HG03045 (cell line): Measurements from ENCODE around the gene MALL.
"Not testable (repeated sequence)": the region's sequence is repeated elsewhere in the genome, so short reads cannot be mapped to it uniquely, and the experiment has no call there.

ENCODE experiments used
- ATAC-seq: cut with Tn5 transposase; IDR thresholded peaks from one replicate; pipeline ENCODE4 v1.9.1; 2021; ENCODE audit warnings: mild to moderate bottlenecking, moderate library complexity; ENCODE audit not compliant: unreplicated experiment

MALL gene

GRCh38 chr2:110099471-110100225, 16.0 kb downstream of the MALL start:
- ATAC-seq, result no peak

GRCh38 chr2:110099038-110099425, 16.6 kb downstream of the MALL start:
- ATAC-seq, result no peak

DNA sequence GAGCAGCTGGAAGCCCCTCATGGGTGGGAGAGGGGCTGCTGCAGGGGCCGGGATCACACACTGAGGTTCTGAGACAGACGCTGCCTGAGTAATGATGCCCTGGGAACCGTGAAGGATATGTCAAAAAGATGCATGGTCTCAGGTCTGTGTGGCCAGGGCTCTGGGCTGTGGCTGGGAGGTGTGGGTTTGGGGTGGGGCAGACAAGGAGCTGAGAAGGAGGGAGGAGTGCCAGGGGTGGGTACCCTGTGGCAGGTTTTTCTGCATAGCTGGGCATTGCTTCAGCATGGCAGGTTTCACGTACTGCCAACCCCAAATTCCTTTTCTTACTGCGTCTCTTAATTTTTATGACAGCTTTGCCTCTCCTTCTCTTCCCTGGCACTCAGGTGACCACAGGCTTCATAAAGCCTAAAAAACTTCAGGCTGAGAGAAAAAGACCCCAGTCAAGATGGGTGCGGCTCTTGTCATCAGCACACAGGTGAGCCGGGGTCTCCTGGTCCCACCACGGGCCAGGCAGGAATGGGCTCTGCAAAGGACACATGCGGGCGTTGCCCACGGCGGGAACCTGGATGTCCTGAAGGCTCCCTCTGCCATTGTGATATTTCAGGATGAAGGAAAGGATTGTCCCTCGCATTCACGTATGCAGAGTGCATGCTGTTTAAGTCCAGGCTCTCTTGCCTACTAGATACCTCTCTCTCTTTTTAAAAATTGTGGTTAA, 18.0 kb downstream of the MALL start:
- ATAC-seq, result no peak

GRCh38 chr2:110095994-110096633, 19.5 kb downstream of the MALL start:
- no peak for ATAC-seq

DNA sequence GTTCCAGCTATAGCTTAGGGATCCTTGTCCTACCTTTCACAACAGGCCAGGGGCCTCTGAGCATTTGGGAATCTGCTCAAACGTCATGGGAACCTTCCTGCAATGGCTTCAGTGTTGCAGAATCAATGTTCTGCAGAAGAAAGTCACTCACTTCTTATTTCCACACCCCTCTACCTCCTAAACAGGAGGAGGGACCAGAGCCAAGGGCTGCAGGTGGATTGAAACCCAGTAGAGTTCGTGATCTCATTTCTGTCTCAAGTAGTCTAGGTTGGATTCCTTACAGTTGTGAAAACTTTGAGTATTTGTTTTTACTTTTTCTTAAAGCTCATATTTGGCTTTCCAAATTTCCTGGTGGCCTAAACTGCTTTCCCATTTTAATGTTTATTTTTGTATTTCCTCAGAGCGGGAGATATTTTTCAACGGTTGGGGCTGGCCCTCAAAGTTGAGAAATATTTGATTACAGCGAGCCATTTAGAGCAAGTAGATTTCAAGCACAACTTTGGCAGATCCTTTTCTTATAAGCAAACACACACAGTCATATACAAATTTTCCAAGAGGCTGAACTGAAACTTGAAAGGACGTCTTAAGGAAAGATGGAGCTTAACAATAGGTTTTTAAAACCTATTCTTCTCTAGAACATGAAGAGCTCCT, 20.6 kb downstream of the MALL start:
- ATAC-seq, result not testable (repeated sequence)

DNA sequence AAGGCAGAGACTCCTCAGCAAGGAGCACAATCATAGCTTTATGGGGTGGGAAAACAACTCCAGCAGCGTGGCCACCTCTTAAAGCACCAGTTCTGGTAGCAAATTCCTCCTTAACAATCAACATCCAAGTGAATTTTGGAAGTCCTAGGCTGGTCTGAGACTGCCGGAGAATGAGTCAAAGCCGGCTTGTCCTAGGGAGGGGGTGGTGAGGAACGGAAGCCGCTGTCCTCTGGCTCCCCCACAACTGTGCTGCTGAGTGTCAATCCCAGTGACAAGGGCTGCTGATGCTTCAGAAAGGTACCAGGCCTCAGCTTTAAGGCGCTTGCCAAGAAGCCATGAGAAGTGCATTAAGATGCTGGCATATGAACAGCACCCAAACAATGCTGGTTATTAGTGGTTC, 21.7 kb downstream of the MALL start:
- not testable (repeated sequence) for ATAC-seq

DNA sequence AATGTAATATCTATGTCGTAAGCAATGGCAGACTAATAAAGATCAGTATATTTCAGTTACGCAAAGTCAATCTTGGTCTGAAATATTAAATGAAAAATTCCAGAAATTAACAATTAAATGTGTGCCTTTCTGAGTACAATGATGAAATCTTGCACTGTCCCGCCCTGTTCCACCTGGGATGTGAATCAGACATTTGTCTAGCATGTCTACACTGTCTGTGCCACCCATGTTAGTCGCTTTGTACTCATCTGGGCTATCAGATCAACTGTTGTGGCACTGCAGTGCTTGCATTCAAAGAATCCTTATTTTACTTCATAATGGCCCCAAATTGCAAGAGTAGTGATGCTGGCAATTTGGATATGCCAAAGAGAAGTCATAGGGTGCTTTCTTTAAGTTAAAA, 25.5 kb downstream of the MALL start:
- ATAC-seq, result not testable (repeated sequence)

GRCh38 chr2:110083757-110084156, 31.9 kb downstream of the MALL start:
- ATAC-seq, result not testable (repeated sequence)

DNA sequence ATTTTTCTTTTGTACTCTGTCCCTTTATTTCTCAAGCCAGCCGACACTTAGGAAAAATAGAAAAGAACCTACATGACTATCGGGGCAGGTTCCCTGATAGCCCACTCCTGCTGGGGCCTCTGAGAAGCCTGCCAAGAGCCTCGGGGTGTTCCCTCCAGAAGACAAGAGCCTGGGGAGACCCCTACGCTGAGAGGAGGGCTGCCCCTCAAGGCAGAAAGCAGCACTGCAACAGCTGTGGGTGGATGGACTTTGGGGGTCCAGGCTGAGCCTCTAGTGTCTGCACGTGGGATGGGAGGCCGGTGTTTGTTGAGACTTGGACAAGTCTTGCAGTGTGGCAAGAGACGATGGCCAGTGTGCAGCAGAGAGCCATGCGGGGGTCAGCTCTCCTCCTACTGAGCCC, 32.5 kb downstream of the MALL start:
- ATAC-seq, result not testable (repeated sequence)

GRCh38 chr2:110078104-110078503, 37.5 kb downstream of the MALL start:
- not testable (repeated sequence) for ATAC-seq

DNA sequence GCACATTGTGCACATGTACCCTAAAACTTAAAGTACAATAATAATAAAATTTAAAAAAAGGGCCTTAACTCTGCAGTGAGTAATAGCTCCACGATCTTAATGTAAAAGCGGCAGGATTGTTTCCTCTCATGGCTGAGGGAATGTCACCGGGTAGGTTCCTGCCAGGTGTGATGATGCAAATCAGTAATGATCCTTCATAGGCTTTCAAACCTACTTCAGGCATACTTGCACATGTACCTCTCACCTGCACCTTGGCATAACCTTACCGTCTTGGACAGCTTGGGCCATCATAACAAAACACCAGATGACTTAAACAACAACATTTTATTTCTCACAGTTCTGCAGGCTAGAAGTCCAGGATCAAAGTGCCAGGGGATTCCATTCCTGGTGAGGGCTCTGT, 39.7 kb downstream of the MALL start:
- ATAC-seq, result not testable (repeated sequence)

DNA sequence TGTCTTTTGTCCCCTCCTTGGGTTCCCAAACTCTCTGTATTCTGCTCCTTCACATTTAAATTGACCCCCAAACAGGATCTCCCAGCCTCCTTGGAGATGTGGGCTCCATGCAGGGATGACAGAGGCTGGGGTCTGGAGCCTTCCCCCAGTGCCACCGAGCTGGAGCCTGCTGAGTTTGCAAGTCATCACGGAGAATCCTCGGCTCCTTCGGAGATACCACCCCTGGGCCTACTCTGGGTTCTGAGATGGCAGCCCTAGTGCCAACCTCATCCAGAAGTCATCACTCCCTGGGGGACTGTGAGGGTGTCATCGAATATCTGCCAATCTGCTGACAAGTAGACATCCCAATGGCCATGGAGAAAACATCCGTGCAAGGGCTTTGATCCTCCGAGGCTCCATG, 45.8 kb downstream of the MALL start:
- not testable (repeated sequence) for ATAC-seq

DNA sequence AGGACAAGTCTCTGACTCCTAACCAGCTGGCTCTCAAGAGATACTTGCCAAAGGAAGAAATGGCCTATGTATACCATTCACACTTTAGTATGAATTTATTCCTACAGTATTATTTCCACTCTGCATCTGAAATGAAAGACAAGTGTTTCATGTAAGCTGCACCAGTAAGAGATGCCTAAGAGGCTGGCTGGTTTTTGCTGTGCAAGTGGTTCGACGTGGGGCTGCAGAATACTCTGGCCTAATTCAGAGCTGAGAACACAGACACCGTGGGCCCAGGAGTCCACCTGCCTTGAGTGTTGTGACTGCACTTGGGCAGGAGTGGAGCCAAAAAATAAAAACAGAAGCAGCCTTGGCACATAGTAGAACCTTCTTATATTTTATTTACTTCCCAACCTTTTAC, 47.5 kb downstream of the MALL start:
- not testable (repeated sequence) for ATAC-seq

DNA sequence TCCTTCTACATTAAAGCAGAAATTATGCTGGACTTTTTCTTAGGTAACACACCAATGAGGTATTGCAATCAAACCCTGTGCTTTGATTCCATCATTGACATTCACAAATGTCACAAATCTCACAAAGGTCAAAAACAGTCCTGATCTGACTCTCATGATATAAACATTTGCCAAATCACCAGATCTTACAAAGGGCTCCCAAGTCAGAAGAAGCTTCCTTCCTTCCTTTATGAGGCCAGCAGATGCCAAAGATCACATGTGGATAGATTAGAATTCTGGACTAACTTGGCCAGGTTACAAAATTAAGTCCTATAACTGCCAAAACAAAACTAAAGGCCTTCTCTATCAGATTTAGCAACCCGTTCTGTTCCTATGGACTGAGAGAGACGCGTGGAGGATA, 53.3 kb downstream of the MALL start:
- not testable (repeated sequence) for ATAC-seq

DNA sequence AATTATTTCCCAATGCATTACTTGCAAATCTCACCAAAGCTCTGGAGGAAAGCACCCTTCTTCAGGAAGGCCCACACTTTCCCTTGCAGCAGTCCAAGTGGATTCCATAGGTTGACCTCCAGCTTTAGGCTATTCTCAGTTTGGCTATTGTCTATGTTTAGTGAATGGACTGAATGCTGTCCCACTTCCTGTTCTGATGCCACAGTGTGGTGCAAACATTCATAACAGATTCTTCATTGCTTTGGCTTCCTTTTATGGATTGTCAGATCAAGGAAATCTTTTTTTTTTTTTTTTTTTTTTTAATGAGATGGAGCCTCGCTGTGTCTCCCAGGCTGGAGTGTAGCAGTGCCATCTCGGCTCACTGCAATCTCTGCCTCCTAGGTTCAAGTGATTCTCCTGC, 55.1 kb downstream of the MALL start:
- not testable (repeated sequence) for ATAC-seq

GRCh38 chr2:110059694-110060358, 55.8 kb downstream of the MALL start:
- ATAC-seq, result not testable (repeated sequence)

GRCh38 chr2:110059009-110059693, 56.5 kb downstream of the MALL start:
- ATAC-seq, result not testable (repeated sequence)

DNA sequence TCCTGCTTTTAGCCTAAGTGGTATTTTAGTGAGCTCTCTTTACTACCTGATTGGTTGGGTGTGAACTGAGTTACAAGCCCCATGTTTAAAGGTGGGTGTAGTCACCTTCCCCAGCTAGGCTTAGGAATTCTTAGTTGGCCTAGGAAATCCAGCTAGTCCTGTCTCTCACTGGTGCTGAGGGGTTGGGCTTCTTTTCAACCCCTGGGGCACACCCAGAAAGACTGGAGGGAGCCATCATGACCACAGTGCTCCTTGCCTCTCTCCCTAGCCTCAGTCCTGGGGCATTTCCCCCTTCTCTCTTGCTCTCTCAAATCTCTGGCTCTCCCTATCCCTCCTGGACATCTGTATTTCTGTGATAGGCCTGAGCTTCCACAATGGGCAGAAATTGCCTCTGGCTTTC, 57.6 kb downstream of the MALL start:
- not testable (repeated sequence) for ATAC-seq

GRCh38 chr2:110055819-110056408, 59.7 kb downstream of the MALL start:
- not testable (repeated sequence) for ATAC-seq
